Colonic mucosa (tissue), 4 donors: ENCODE results near the gene CFL1. TPM values are rescaled to one million over a fixed set of nuclear protein-coding genes. Genes with fewer than 3 reads are reported as not detected.

Source experiments
- DNase-seq: peaks from one replicate; pipeline ENCODE4 v3.0.0-alpha.2; 2020
- H3K27ac ChIP-seq: fragments of 200-600 bp; one replicate; pipeline ENCODE4 v1.8.0; 2021
- H3K27me3 ChIP-seq: fragments of 200-600 bp; one replicate; pipeline ENCODE4 v1.8.0; 2021
- H3K36me3 ChIP-seq: fragments of 200-600 bp; one replicate; pipeline ENCODE4 v1.8.0; 2021
- H3K4me1 ChIP-seq: fragments of 200-600 bp; one replicate; pipeline ENCODE4 v1.8.0; 2021; ENCODE audit warnings: mild to moderate bottlenecking
- H3K4me3 ChIP-seq: fragments of 200-600 bp; one replicate; pipeline ENCODE4 v1.8.0; 2021
- H3K9ac ChIP-seq, 2 donors: one replicate each; pipeline ENCODE4 v1.7.0; 2013; ENCODE audit warnings: control low read depth in 2 of 2, low read depth in 2 of 2, low read length in 2 of 2
- H3K9me3 ChIP-seq: fragments of 200-600 bp; one replicate; pipeline ENCODE4 v1.8.0; 2021
- CTCF ChIP-seq: fragments of 200-600 bp; IDR thresholded peaks from one replicate; pipeline ENCODE4 v1.8.0; 2022; ENCODE audit warnings: antibody characterized with exemption, mild to moderate bottlenecking
- intact Hi-C: fragments of 100-400 bp; cut with DNase I; formaldehyde crosslinking; loops from one replicate; pipeline ENCODE4 v1.14.1; 2022
- total RNA-seq, 2 donors: library from RNA; stranded (reverse); fragmentation: NEBNext Ultra II Directional in 1 of 2; extraction: Animal tissue kit (Norgen Biotek cat#: 25700) in 1 of 2; gene quantifications; one replicate each; pipeline ENCODE4 v1.2.1, GENCODE V29; 2021
- donor health status: healthy.
- donor health status: DM: no; HTN: no; CAD: no.
- donor health status: DM: no; HTN: no; CAD: no.

The CFL1 gene
- total RNA-seq, 2 donors from 2014 or later = 1,832 to 1,932 TPM

- H3K27me3 ChIP-seq = no peaks in the 10 kb centered on the region
- H3K9me3 ChIP-seq = no peaks in the 10 kb centered on the region
- peak overlapping the region; percentile 93 for H3K27ac ChIP-seq
- peak overlapping the region; percentile 75 to 91 for H3K9ac ChIP-seq
- H3K4me3 ChIP-seq = peak overlapping the region; percentile 76
- no peak for DNase-seq
- peaks cover 7% of the 10 kb centered on the region for H3K36me3 ChIP-seq
- intact Hi-C loops = loop anchor here (5.0 kb wide), 1 partner anchor 100 kb away; no protein-coding TSS in a partner anchor
- no peak for TF ChIP-seq CTCF
- peaks cover 5% of the 10 kb centered on the region for H3K4me1 ChIP-seq
These were observed 29.1 kb upstream of the CFL1 start for GRCh38 chr11:65886826-65887722.

- intact Hi-C loops = loop anchor here (5.0 kb wide), 1 partner anchor 101 kb away; no protein-coding TSS in a partner anchor
- Histone ChIP-seq H3K9ac (no peak overlapping the region), H3K4me1 (peaks cover 5% of the 10 kb centered on the region), H3K4me3 (no peak overlapping the region), H3K36me3 (peaks cover 7% of the 10 kb centered on the region), H3K27me3 (no peaks in the 10 kb centered on the region), H3K9me3 (no peaks in the 10 kb centered on the region), H3K27ac (no peak overlapping the region)
- DNase-seq = no peak
- TF ChIP-seq CTCF = no peak
These were observed 28.0 kb upstream of the CFL1 start for GRCh38 chr11:65885808-65886536.

GRCh38 chr11:65885231-65885630, 27.3 kb upstream of the CFL1 start:
- H3K27me3 ChIP-seq = no peaks in the 10 kb centered on the region
- H3K4me3 ChIP-seq = no peak overlapping the region
- TF ChIP-seq CTCF = no peak
- no peak overlapping the region for H3K9ac ChIP-seq
- H3K4me1 ChIP-seq = peaks cover 5% of the 10 kb centered on the region
- intact Hi-C loops = loop anchor here (5.0 kb wide), 1 partner anchor 102 kb away; no protein-coding TSS in a partner anchor
- no peak for DNase-seq
- H3K36me3 ChIP-seq = peaks cover 7% of the 10 kb centered on the region
- H3K9me3 ChIP-seq = no peaks in the 10 kb centered on the region
- H3K27ac ChIP-seq = no peak overlapping the region

- H3K9ac ChIP-seq = no peak overlapping the region
- intact Hi-C loops = loop anchor here (5.0 kb wide), 1 partner anchor 103 kb away; no protein-coding TSS in a partner anchor
- TF ChIP-seq CTCF = peak; percentile 98
- no peak overlapping the region for H3K4me3 ChIP-seq
- peaks cover 5% of the 10 kb centered on the region for H3K4me1 ChIP-seq
- no peak overlapping the region for H3K27ac ChIP-seq
- H3K9me3 ChIP-seq = no peaks in the 10 kb centered on the region
- peak; percentile 76 for DNase-seq
- H3K36me3 ChIP-seq = peaks cover 7% of the 10 kb centered on the region
- H3K27me3 ChIP-seq = no peaks in the 10 kb centered on the region
These were observed 26.7 kb upstream of the CFL1 start for GRCh38 chr11:65884716-65885092.
